IPS-18c (cell line): Measurements from ENCODE around the gene PAFAH1B2.
"Not testable (repeated sequence)": the region's sequence is repeated elsewhere in the genome, so short reads cannot be mapped to it uniquely, and the experiment has no call there.

ENCODE experiments used
- H3K4me3 ChIP-seq: 2 replicates; pipeline ENCODE4 v1.7.0; 2013; ENCODE audit warnings: low read depth, mild to moderate bottlenecking, low read length, moderate library complexity; ENCODE audit not compliant: insufficient read depth
- H3K9me3 ChIP-seq: one replicate; pipeline ENCODE4 v1.6.1; 2013; ENCODE audit warnings: mild to moderate bottlenecking, low read length, moderate library complexity; ENCODE audit not compliant: control insufficient read depth, insufficient read depth

PAFAH1B2 gene

GRCh38 chr11:117180661-117181585 lies 36.8 kb downstream of the PAFAH1B2 start:
- no peak overlapping the region for H3K4me3 ChIP-seq
- H3K9me3 ChIP-seq = no peaks in the 10 kb centered on the region

GRCh38 chr11:117181586-117182550 lies 37.8 kb downstream of the PAFAH1B2 start:
- Histone ChIP-seq H3K9me3 (no peaks in the 10 kb centered on the region), H3K4me3 (no peak overlapping the region)

- Histone ChIP-seq H3K9me3 (no peaks in the 10 kb centered on the region), H3K4me3 (no peak overlapping the region)
Measured at GRCh38 chr11:117182551-117182935, 38.5 kb downstream of the PAFAH1B2 start.

GRCh38 chr11:117183178-117183577 lies 39.1 kb downstream of the PAFAH1B2 start:
- H3K4me3 ChIP-seq, H3K9me3 ChIP-seq: not testable (repeated sequence)

- H3K4me3 ChIP-seq = no peak overlapping the region
- H3K9me3 ChIP-seq = no peaks in the 10 kb centered on the region
Measured at GRCh38 chr11:117183724-117184349, 39.8 kb downstream of the PAFAH1B2 start.

- no peak overlapping the region for H3K4me3 ChIP-seq
- no peaks in the 10 kb centered on the region for H3K9me3 ChIP-seq
Measured at GRCh38 chr11:117185736-117186430, 41.8 kb downstream of the PAFAH1B2 start.

GRCh38 chr11:117186431-117186761 lies 42.3 kb downstream of the PAFAH1B2 start:
- H3K4me3 ChIP-seq = no peak overlapping the region
- H3K9me3 ChIP-seq = no peaks in the 10 kb centered on the region

GRCh38 chr11:117187007-117187406 lies 42.9 kb downstream of the PAFAH1B2 start:
- Histone ChIP-seq H3K9me3 (no peaks in the 10 kb centered on the region), H3K4me3 (no peak overlapping the region)

GRCh38 chr11:117187428-117187798 lies 43.3 kb downstream of the PAFAH1B2 start:
- no peaks in the 10 kb centered on the region for H3K9me3 ChIP-seq
- H3K4me3 ChIP-seq = no peak overlapping the region

GRCh38 chr11:117187799-117188481 lies 43.9 kb downstream of the PAFAH1B2 start:
- Histone ChIP-seq H3K4me3 (no peak overlapping the region), H3K9me3 (no peaks in the 10 kb centered on the region)

- Histone ChIP-seq H3K4me3 (no peak overlapping the region), H3K9me3 (no peaks in the 10 kb centered on the region)
Measured at GRCh38 chr11:117188620-117189081, 44.6 kb downstream of the PAFAH1B2 start.

GRCh38 chr11:117189191-117189940 lies 45.3 kb downstream of the PAFAH1B2 start:
- no peak overlapping the region for H3K4me3 ChIP-seq
- H3K9me3 ChIP-seq = no peaks in the 10 kb centered on the region

- Histone ChIP-seq H3K9me3 (no peaks in the 10 kb centered on the region), H3K4me3 (no peak overlapping the region)
Measured at GRCh38 chr11:117189941-117190544, 46.0 kb downstream of the PAFAH1B2 start.

GRCh38 chr11:117191680-117192400 lies 47.8 kb downstream of the PAFAH1B2 start:
- Histone ChIP-seq H3K4me3 (no peak overlapping the region), H3K9me3 (no peaks in the 10 kb centered on the region)

GRCh38 chr11:117192401-117192875 lies 48.4 kb downstream of the PAFAH1B2 start:
- Histone ChIP-seq H3K9me3 (no peaks in the 10 kb centered on the region), H3K4me3 (no peak overlapping the region)
